HG03565 (cell line): ENCODE data around the gene SLC4A8.
"Not testable (repeated sequence)": the region's sequence is repeated elsewhere in the genome, so short reads cannot be mapped to it uniquely, and the experiment has no call there.

Source experiments
- ATAC-seq: cut with Tn5 transposase; IDR thresholded peaks from one replicate; pipeline ENCODE4 v1.9.1; 2021; ENCODE audit warnings: mild to moderate bottlenecking, moderate library complexity; ENCODE audit not compliant: unreplicated experiment

The SLC4A8 gene

GRCh38 chr12:51428256-51428655 is 3.6 kb downstream of the SLC4A8 start:
- ATAC-seq = no peak

- no peak for ATAC-seq
Measured at GRCh38 chr12:51429700-51430099, 5.1 kb downstream of the SLC4A8 start.

GRCh38 chr12:51430196-51430895 is 5.7 kb downstream of the SLC4A8 start:
- ATAC-seq = no peak

GRCh38 chr12:51432921-51433320 is 8.3 kb downstream of the SLC4A8 start:
- ATAC-seq = no peak

GRCh38 chr12:51434305-51434704 is 9.7 kb downstream of the SLC4A8 start:
- no peak for ATAC-seq

- no peak for ATAC-seq
Measured at GRCh38 chr12:51437431-51437830, 12.8 kb downstream of the SLC4A8 start.

GRCh38 chr12:51439330-51439729 is 14.7 kb downstream of the SLC4A8 start:
- ATAC-seq = no peak

GRCh38 chr12:51441583-51441982 is 17.0 kb downstream of the SLC4A8 start:
- no peak for ATAC-seq

GRCh38 chr12:51442324-51442723 is 17.7 kb downstream of the SLC4A8 start:
- ATAC-seq = no peak

- no peak for ATAC-seq
Measured at GRCh38 chr12:51443573-51443972, 18.9 kb downstream of the SLC4A8 start.

- no peak for ATAC-seq
Measured at GRCh38 chr12:51448618-51449256, 24.1 kb downstream of the SLC4A8 start.

- no peak for ATAC-seq
Measured at GRCh38 chr12:51449580-51450246, 25.1 kb downstream of the SLC4A8 start.

- ATAC-seq = no peak
Measured at GRCh38 chr12:51450333-51450732, 25.7 kb downstream of the SLC4A8 start.

GRCh38 chr12:51450806-51451205 is 26.2 kb downstream of the SLC4A8 start:
- no peak for ATAC-seq

- ATAC-seq = not testable (repeated sequence)
Measured at GRCh38 chr12:51454016-51454415, 29.4 kb downstream of the SLC4A8 start.

- not testable (repeated sequence) for ATAC-seq
Measured at GRCh38 chr12:51455050-51455449, 30.4 kb downstream of the SLC4A8 start.

- ATAC-seq = no peak
Measured at GRCh38 chr12:51458635-51459034, 34.0 kb downstream of the SLC4A8 start.

GRCh38 chr12:51460519-51460918 is 35.9 kb downstream of the SLC4A8 start:
- ATAC-seq = no peak

GRCh38 chr12:51465491-51465890 is 40.9 kb downstream of the SLC4A8 start:
- ATAC-seq = no peak

- no peak for ATAC-seq
Measured at GRCh38 chr12:51470116-51470515, 45.5 kb downstream of the SLC4A8 start.

GRCh38 chr12:51471111-51471864 is 46.7 kb downstream of the SLC4A8 start:
- ATAC-seq = no peak
